Non-pigmented ciliary epithelial cell (primary cell): ENCODE results near the gene APBB3.

ENCODE experiments used
- DNase-seq: peaks from one replicate; pipeline ENCODE4 v3.0.0-alpha.2; 2010; ENCODE audit warnings: low read depth

APBB3 gene

GRCh38 chr5:140553657-140554056 lies 10.7 kb downstream of the APBB3 start:
- no peak for DNase-seq

GRCh38 chr5:140551872-140552271 lies 12.5 kb downstream of the APBB3 start:
- DNase-seq = no peak

- no peak for DNase-seq
Observed at GRCh38 chr5:140550147-140551079, 14.0 kb downstream of the APBB3 start.

DNA sequence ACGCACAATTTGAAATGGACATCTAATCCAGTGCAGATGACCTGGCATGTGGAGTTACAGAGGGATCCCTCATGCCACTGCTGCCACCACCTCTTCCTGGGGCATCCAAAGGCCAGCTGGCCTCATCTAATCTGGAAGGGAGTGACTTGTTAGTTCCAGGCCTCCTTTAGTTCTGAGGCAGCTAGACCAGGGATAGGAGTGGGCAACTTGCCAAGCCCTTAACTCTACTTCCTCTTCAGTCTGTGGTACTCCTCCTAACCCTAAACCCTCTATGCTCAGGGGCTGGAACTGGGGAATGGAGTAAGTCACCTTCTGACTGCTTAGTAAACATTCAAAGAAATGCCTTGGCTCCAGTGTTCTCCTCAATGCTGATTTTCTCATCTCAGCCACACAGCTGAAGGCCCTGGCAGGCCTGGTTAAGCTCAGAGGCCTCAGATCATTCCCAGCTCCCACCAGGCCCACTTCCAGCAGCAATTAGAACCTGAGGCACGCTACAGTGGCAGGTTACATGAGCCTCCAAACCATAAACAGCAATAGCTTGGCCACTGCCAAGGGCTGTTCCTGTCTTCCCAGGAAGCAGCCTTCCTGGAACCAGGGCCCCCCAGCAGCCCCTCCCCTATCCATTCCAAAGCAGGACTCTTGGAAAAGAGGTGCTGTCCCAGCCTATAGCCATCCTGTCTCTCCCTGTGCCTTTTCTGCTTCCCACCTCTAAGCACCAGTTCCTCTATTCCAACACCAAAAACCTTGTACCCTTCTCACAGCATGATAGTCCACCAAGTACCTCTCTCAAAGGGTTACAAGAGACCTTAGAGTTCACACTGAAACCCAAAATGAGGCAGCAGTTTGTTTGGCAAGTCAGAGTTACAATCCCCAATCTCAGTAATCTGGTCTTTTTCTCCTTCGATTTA lies 14.9 kb downstream of the APBB3 start:
- no peak for DNase-seq

GRCh38 chr5:140548791-140549190 lies 15.6 kb downstream of the APBB3 start:
- no peak for DNase-seq

GRCh38 chr5:140548300-140548688 lies 16.1 kb downstream of the APBB3 start:
- DNase-seq = no peak

DNA sequence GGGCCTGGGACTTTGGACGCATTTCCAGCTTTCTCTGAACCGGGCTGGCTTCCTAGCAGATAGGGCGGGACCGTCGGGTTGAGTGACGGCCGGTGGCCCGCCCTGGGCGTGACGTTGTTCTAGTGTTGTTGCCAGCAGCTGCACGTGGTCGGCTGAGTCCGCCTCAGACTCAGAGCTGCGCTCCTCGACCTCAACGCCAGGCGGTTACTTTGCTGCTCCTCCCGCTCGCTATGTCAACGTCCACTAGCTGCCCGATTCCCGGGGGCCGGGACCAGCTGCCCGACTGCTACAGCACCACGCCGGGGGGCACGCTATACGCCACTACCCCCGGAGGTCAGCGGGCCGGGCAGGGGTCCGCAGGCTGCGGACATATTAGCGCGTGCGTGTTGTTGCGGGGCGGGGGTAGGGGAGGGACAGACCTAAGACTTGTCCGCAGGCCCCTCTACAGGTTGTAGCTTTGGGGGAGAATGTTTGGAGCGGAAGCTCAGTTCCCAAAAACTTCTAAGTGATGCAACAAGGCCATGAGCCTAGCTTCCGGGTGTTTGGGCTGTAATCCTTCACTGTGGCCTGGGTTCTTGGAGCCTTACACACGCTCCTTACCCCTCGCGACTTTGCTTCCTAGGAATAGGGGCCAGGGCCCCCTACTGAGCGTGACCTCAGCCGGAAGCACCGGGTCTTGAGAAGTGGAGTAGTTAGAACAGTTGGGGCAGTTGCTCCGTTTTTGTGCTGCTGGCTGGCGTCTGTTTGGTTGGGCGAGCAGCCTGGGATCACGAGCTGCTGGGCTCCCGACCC lies 16.7 kb downstream of the APBB3 start, which contains the start of gene EIF4EBP3:
TSS of gene EIF4EBP3 (plus strand) at position 155 of the 792 bp plus-strand sequence. CDS start at position 231, 76 bp downstream.
- peak; percentile 84 for DNase-seq

DNA sequence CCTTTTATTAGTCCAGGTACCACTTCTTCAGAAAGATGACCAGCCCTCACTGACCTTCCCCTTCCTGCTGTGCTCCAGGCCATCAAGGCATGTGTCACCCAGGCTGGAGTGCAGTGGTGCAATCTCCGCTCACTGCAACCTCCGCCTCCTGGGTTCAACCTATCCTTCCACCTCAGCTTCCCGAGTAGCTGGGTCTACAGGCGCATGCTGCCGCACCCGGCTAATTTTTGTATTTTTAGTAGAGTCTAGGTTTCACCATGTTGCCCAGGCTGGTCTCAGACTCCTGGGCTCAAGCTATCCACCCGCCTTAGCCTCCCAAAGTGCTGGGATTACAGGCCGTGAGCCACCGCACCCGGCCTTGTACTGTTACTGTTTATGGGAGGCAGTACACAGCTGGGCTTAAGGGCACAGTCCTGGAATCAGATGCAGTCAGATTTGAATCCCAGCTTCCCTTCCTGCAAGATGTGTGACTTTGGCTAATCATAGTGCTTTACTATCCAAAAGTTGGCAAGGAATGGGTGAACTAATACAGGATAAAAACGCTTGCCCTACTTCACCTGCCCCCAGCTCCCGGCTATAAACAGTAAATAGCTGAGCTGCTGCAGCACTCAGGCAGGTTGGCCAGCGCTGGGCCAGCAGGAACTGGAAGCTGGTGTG lies 17.4 kb downstream of the APBB3 start:
- DNase-seq = no peak

GRCh38 chr5:140545606-140546005 lies 18.8 kb downstream of the APBB3 start:
- no peak for DNase-seq

DNA sequence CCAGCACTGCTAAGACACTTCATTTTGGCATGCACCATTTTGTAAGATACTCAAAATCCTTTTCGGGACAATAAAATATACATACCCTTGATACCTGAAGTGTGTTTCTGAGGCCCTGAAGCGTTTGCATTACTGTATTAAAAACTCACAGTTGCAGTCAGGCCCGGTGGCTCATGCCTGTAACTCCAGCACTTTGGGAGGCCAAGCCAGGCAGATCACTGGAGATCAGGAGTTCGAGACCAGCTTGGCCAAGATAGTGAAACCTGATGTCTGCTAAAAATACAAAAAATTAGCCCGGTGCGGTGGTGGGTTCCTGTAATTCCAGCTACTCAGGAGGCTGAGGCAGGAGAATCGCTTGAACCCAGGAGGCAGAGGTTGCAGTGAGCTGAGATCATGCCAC lies 19.4 kb downstream of the APBB3 start:
- DNase-seq = no peak

- DNase-seq = no peak
Observed at GRCh38 chr5:140542972-140543371, 21.4 kb downstream of the APBB3 start.

GRCh38 chr5:140540227-140540626 lies 24.2 kb downstream of the APBB3 start:
- DNase-seq = no peak

DNA sequence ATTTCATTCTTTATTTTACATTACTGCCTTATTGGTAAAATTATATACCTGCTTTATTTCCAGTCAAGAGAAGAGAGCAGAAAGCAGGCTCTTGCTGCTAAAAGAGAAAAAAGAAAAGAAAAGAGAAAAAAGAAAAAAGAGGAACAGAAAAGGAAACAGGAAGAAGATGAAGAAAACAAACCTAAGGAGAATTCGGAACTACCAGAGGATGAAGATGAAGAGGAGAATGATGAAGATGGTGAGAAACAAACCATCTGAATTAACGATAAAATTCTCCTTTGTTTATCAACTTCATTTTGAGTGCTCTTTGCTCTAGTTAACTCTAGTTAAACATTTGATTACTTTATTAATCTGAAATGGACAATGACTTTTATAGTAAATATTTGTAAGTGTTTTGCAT lies 40.4 kb downstream of the APBB3 start:
- DNase-seq = no peak

DNA sequence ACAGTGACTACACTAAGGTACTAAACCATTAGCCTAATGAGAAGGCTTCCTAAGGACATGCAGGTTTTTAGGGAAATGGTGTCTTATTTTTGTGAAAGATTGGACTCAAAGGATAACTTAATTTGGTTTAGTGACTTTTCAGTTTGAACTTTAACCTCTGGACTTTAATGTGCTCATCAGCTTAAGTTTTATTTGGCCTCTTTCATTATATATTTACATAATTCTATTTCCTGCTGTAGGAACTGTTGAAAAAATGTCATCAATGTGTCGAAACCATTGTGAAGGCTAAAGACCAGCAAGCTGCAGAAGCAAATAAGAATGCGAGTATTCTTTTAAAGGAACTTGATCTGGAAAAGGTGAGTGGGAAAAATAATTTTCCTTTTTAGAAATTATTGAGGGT lies 51.3 kb downstream of the APBB3 start:
- no peak for DNase-seq

GRCh38 chr5:140509898-140510297 lies 54.5 kb downstream of the APBB3 start:
- DNase-seq = no peak
